NOMO-1 treated with dmso at 0.1 percent for 144 hours (cell line): Measurements from ENCODE around the gene NCAM1.
"Not testable (repeated sequence)": the region's sequence is repeated elsewhere in the genome, so short reads cannot be mapped to it uniquely, and the experiment has no call there.

Experiments used
- DNase-seq: peaks from one replicate; lab custom pipeline; 2025; ENCODE audit not compliant: unreplicated experiment; lab: John Stamatoyannopoulos, UW

The NCAM1 gene

GRCh38 chr11:112961146-112961668 lies at the start of gene NCAM1:
Gene NCAM1 (plus strand): TSS chr11:112961420.
- DNase-seq = peak; percentile 41

GRCh38 chr11:112922606-112923005 lies 38.6 kb upstream of the NCAM1 start:
- no peak for DNase-seq

- not testable (repeated sequence) for DNase-seq
Measured at GRCh38 chr11:112924836-112925235, 36.4 kb upstream of the NCAM1 start.

- no peak for DNase-seq
Measured at GRCh38 chr11:112925516-112926310, 35.5 kb upstream of the NCAM1 start.

GRCh38 chr11:112928136-112928535 lies 33.1 kb upstream of the NCAM1 start:
- no peak for DNase-seq

- DNase-seq = no peak
Measured at GRCh38 chr11:112929432-112929831, 31.8 kb upstream of the NCAM1 start.

- no peak for DNase-seq
Measured at GRCh38 chr11:112931703-112932102, 29.5 kb upstream of the NCAM1 start.

- DNase-seq = no peak
Measured at GRCh38 chr11:112932593-112932992, 28.6 kb upstream of the NCAM1 start.

GRCh38 chr11:112933970-112934369 lies 27.2 kb upstream of the NCAM1 start:
- DNase-seq = no peak

GRCh38 chr11:112941104-112941503 lies 20.1 kb upstream of the NCAM1 start:
- no peak for DNase-seq

GRCh38 chr11:112942966-112943643 lies 18.1 kb upstream of the NCAM1 start:
- DNase-seq = no peak

GRCh38 chr11:112946866-112947265 lies 14.4 kb upstream of the NCAM1 start:
- DNase-seq = no peak

- DNase-seq = no peak
Measured at GRCh38 chr11:112949781-112950575, 11.2 kb upstream of the NCAM1 start.

- DNase-seq = no peak
Measured at GRCh38 chr11:112958670-112959069, 2.5 kb upstream of the NCAM1 start.

GRCh38 chr11:112961751-112962578 lies 745 bp downstream of the NCAM1 start:
- peak; percentile 9 for DNase-seq

GRCh38 chr11:112962579-112963367 lies 1.6 kb downstream of the NCAM1 start:
- peak; percentile 18 for DNase-seq

- DNase-seq = no peak
Measured at GRCh38 chr11:112963368-112963955, 2.2 kb downstream of the NCAM1 start.

- DNase-seq = no peak
Measured at GRCh38 chr11:112965656-112966055, 4.4 kb downstream of the NCAM1 start.

GRCh38 chr11:112966561-112966960 lies 5.3 kb downstream of the NCAM1 start:
- no peak for DNase-seq
